Measurements from ENCODE around the gene GALNT7. TPM values are rescaled to one million over a fixed set of nuclear protein-coding genes. Genes with fewer than 3 reads are reported as not detected.

GALNT7 gene
- total and polyA plus RNA-seq, 10 of the 15 experiments (the other 5 are each of a cell fraction or from before 2014, with no cell fraction given): 14.2 to 33.2 (median 28.9) TPM

DNA sequence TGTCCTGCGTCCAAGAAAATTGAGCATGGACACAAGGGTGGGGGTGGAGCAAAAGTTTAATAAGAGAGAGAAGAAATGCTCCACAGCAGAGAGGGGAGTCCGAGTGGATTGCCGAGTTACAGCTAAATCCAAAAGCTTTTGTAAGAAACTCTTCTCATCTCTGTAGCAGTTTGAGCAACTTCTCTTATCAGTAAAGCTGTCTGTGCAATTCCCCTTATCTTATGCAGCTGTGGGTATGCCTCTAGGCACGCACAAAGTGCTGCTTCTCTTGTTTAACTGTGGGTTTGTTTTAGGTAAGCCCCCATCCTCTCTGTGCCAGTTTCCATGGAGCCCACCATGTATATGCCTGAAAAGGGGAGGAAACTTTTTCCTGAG is 120.7 kb downstream of the GALNT7 start:
- FAIRE-seq (no peak), ATAC-seq (no peak), DNase-seq (ENCODE audit: low read depth, low spot score) (no peak)
- RAD21 ChIA-PET (ENCODE audit: unreplicated experiment): interaction anchor here (1.8 kb wide), 1 partner anchor 12 kb away, joined by 5 read pairs; no protein-coding TSS in a partner anchor
- H3K36me3 ChIP-seq (ENCODE audit: control insufficient read depth in 2 of 2, insufficient read depth in 2 of 2, low read length in 1 of 2): no peaks in the 10 kb centered on the region; a peak in 1 of 4 replicates
- peaks cover 5% of the 10 kb centered on the region; the same call in 1 of the 2 replicates for H3K4me1 ChIP-seq (ENCODE audit: control insufficient read depth, insufficient read depth, low read length)
- POLR2A ChIA-PET: no interaction called here
- intact Hi-C loops (cut with micrococcal nuclease; ENCODE audit: unreplicated experiment): no loop called here
- H3K9me3 ChIP-seq (replicated peaks; ENCODE audit: control insufficient read depth, insufficient read depth, low read length): peaks cover 9% of the 10 kb centered on the region; the same call in 2 of the 3 replicates
- SMC1A ChIA-PET (ENCODE audit: uncharacterized antibody, unreplicated experiment): interaction anchor here (0.7 to 1.7 kb wide), 6 partner anchors 12 to 262 kb away, joined by 3 to 8 read pairs (median 5); no protein-coding TSS in a partner anchor
- CTCF ChIA-PET: interaction anchor here (0.6 to 9.3 kb wide), 7 partner anchors 11 to 276 kb away, joined by 3 to 146 read pairs (median 5); no protein-coding TSS in a partner anchor
- H3K27me3 ChIP-seq (replicated peaks in 1 of 2; ENCODE audit: control insufficient read depth in 2 of 2, insufficient read depth in 2 of 2, low read length in 1 of 2): no peaks in the 10 kb centered on the region
- peak overlapping the region; percentile 64 for H3K4me2 ChIP-seq (ENCODE audit: control insufficient read depth, insufficient read depth)
- H3K79me2 ChIP-seq (ENCODE audit: control insufficient read depth, insufficient read depth, low read length): no peaks in the 10 kb centered on the region; the same call in none of the 2 replicates
- peak overlapping the region; percentile 24; the same call in 1 of the 2 replicates for H2AFZ ChIP-seq (ENCODE audit: control insufficient read depth, low read depth, low read length)
- H3K27ac ChIP-seq (ENCODE audit: control insufficient read depth, insufficient read depth): peak overlapping the region; percentile 7
- 81% methylated on average over 4 of the region's 4 CpGs for WGBS (ENCODE audit: insufficient coverage, insufficient replicate concordance, low lambda C conversion rate, missing lambda C conversion rate)
- in situ Hi-C loops (cut with MboI): no loop called here
- H3K4me3 ChIP-seq: no peak overlapping the region
- H4K20me1 ChIP-seq (ENCODE audit: control insufficient read depth, insufficient read depth): no peaks in the 10 kb centered on the region
- no peak for TF ChIP-seq NFIC (IDR thresholded peaks at IDR 0.05; ENCODE audit: low read depth, low read length)
- TF ChIP-seq POLR2A (IDR thresholded peaks at IDR 0.05; ENCODE audit: low read depth, low read length): no peak
- no peak for TF ChIP-seq NBN (IDR thresholded peaks at IDR 0.05)
- TF ChIP-seq LARP7 (IDR thresholded peaks at IDR 0.05): no peak
- no peak for TF ChIP-seq GABPA (IDR thresholded peaks at IDR 0.05; ENCODE audit: low read depth)
- no peak for TF ChIP-seq SREBF1 (IDR thresholded peaks at IDR 0.05; ENCODE audit: low read length)
- no peak for TF ChIP-seq ASH2L (IDR thresholded peaks at IDR 0.05; ENCODE audit: borderline replicate concordance, low read depth)
- TF ChIP-seq, protein P1, sequence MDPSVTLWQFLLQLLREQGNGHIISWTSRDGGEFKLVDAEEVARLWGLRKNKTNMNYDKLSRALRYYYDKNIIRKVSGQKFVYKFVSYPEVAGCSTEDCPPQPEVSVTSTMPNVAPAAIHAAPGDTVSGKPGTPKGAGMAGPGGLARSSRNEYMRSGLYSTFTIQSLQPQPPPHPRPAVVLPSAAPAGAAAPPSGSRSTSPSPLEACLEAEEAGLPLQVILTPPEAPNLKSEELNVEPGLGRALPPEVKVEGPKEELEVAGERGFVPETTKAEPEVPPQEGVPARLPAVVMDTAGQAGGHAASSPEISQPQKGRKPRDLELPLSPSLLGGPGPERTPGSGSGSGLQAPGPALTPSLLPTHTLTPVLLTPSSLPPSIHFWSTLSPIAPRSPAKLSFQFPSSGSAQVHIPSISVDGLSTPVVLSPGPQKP (IDR thresholded peaks at IDR 0.05; ENCODE audit: low read depth, low read length): no peak
- TF ChIP-seq CBFB (IDR thresholded peaks at IDR 0.05; ENCODE audit: low read depth): no peak
- no peak for TF ChIP-seq CREB1 (IDR thresholded peaks at IDR 0.05; ENCODE audit: low read depth)
- TF ChIP-seq, protein P2, sequence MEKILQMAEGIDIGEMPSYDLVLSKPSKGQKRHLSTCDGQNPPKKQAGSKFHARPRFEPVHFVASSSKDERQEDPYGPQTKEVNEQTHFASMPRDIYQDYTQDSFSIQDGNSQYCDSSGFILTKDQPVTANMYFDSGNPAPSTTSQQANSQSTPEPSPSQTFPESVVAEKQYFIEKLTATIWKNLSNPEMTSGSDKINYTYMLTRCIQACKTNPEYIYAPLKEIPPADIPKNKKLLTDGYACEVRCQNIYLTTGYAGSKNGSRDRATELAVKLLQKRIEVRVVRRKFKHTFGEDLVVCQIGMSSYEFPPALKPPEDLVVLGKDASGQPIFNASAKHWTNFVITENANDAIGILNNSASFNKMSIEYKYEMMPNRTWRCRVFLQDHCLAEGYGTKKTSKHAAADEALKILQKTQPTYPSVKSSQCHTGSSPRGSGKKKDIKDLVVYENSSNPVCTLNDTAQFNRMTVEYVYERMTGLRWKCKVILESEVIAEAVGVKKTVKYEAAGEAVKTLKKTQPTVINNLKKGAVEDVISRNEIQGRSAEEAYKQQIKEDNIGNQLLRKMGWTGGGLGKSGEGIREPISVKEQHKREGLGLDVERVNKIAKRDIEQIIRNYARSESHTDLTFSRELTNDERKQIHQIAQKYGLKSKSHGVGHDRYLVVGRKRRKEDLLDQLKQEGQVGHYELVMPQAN (conservative IDR thresholded peaks at IDR 0.05): no peak
- TF ChIP-seq, protein P3, sequence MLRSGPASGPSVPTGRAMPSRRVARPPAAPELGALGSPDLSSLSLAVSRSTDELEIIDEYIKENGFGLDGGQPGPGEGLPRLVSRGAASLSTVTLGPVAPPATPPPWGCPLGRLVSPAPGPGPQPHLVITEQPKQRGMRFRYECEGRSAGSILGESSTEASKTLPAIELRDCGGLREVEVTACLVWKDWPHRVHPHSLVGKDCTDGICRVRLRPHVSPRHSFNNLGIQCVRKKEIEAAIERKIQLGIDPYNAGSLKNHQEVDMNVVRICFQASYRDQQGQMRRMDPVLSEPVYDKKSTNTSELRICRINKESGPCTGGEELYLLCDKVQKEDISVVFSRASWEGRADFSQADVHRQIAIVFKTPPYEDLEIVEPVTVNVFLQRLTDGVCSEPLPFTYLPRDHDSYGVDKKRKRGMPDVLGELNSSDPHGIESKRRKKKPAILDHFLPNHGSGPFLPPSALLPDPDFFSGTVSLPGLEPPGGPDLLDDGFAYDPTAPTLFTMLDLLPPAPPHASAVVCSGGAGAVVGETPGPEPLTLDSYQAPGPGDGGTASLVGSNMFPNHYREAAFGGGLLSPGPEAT (IDR thresholded peaks at IDR 0.05; ENCODE audit: low read depth): no peak
- TF ChIP-seq, protein P4, sequence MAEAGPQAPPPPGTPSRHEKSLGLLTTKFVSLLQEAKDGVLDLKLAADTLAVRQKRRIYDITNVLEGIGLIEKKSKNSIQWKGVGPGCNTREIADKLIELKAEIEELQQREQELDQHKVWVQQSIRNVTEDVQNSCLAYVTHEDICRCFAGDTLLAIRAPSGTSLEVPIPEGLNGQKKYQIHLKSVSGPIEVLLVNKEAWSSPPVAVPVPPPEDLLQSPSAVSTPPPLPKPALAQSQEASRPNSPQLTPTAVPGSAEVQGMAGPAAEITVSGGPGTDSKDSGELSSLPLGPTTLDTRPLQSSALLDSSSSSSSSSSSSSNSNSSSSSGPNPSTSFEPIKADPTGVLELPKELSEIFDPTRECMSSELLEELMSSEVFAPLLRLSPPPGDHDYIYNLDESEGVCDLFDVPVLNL (IDR thresholded peaks at IDR 0.05; ENCODE audit: low read depth, low read length): no peak
- no peak for TF ChIP-seq PAX5 (IDR thresholded peaks at IDR 0.05; ENCODE audit: borderline replicate concordance, low read depth, low read length)
- BruUV-seq (replicated peaks): no TSS peak
- no peak overlapping the region for H3K9ac ChIP-seq (ENCODE audit: control insufficient read depth, insufficient read depth, low read length)

All from GM12878 (cell line).